ENCODE results near the gene ZNF580.

- TF ChIP-seq, protein P1, sequence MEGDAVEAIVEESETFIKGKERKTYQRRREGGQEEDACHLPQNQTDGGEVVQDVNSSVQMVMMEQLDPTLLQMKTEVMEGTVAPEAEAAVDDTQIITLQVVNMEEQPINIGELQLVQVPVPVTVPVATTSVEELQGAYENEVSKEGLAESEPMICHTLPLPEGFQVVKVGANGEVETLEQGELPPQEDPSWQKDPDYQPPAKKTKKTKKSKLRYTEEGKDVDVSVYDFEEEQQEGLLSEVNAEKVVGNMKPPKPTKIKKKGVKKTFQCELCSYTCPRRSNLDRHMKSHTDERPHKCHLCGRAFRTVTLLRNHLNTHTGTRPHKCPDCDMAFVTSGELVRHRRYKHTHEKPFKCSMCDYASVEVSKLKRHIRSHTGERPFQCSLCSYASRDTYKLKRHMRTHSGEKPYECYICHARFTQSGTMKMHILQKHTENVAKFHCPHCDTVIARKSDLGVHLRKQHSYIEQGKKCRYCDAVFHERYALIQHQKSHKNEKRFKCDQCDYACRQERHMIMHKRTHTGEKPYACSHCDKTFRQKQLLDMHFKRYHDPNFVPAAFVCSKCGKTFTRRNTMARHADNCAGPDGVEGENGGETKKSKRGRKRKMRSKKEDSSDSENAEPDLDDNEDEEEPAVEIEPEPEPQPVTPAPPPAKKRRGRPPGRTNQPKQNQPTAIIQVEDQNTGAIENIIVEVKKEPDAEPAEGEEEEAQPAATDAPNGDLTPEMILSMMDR (conservative IDR thresholded peaks at IDR 0.05; ENCODE audit: low read length) = no peak
- TF ChIP-seq EZH2phosphoT487 (IDR thresholded peaks at IDR 0.05; ENCODE audit: borderline replicate concordance, low read depth, low read length) = no peak
Measured at GRCh38 chr19:55611300-55611982, 29.4 kb upstream of the ZNF580 start.

Data from OCI-LY7 (cell line).